Activated T-cell treated with anti-CD3 and anti-CD28 coated beads for 4 hours (primary cell): ENCODE data around the gene ANKRD60.

ENCODE experiments used
- DNase-seq: peaks from one replicate; pipeline ENCODE4 v3.0.0-alpha.2; 2020

Gene ANKRD60

GRCh38 chr20:58244517-58245030 is 16.1 kb upstream of the ANKRD60 start:
- DNase-seq = no peak

- no peak for DNase-seq
Measured at GRCh38 chr20:58243653-58244410, 15.4 kb upstream of the ANKRD60 start.

DNA sequence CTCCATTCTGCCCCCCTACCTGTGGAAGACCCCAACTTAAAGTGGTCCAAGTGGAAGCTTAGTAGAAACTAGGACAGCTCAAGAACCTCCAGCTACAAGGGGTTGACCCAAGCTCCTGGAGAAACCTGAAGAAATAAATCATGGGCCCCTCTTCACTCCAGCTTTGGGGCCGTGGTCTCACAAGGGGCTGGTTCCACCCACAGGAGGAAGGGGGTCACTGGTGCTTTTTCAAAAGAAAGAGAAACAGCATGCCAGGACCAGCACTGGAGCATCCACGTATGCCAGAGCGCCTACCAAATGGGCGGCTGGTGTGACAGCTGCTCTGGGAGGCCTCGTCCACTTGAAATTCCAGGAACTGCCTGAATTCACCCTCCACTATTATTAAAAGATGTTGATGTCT is 14.4 kb upstream of the ANKRD60 start:
- DNase-seq = no peak

DNA sequence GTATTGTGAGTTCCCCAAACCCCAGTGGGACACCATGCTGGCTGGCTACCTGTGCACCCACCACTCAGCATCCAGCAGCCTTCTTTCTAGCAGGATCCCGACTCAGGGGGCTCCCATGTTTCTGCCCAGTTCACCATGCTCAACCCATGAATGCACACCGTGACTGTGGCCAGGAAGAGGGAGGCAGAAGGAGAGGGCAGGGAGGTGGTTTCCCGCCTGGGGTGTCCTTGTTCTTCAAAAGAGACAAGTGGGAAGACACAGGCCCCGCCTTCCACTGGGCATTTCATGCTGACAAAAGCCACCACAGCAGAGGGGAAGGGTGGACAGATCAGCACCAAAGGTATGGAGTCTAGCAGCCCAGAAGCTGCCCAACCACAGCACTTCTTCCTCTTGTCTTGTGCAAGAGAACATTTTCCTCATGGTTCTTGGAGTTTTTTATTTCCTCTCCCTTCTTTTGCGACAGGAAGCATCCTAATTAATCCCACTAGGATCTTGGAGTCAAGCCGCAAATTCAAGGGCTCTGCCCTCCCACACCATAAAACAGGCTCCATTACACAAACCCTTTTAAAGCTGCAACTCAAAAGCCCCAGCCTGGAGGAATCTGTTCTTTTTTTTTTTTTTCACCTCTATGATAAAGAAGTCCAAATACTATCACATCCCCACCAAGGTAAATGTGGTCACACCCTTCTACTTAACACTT is 13.5 kb upstream of the ANKRD60 start:
- no peak for DNase-seq

DNA sequence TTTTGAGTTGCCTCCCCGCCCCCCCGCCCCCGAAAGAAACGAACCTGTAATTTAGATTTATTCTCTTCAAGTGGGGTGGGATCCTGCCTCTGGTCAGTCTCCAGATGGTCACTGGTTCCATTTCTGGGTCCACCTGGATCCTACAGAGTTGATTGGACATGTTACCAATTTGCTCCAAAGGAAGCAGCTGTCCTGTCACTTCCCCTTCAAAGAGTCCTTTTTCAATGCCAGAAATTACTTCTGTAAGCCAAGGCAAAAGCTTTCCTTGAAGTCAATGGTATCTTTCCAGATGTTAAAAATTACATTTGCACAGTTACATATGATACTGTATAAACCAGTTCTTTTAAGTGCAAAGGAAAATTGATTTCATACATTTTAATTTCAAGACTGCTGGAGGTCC is 12.0 kb upstream of the ANKRD60 start:
- no peak for DNase-seq

DNA sequence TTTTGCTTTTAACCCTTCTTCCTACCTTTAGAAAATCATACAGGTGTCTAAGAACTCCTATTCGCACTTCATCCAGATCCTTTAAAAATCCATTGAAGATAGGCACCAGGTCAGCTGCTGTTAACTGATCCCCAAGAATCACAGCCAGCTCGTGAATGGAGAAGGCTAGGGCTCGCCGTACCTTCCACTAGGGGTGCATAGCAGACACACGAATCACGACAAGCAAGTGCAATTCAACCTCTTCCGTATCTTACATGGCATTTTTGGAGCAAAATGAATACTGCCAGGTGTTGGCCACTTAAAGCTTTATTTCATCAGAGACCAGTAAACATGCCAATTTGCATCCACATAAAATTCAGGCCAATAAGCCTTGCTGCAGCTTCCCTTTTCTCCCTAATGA is 10.8 kb upstream of the ANKRD60 start:
- no peak for DNase-seq

GRCh38 chr20:58238490-58238889 is 10.0 kb upstream of the ANKRD60 start:
- no peak for DNase-seq

DNA sequence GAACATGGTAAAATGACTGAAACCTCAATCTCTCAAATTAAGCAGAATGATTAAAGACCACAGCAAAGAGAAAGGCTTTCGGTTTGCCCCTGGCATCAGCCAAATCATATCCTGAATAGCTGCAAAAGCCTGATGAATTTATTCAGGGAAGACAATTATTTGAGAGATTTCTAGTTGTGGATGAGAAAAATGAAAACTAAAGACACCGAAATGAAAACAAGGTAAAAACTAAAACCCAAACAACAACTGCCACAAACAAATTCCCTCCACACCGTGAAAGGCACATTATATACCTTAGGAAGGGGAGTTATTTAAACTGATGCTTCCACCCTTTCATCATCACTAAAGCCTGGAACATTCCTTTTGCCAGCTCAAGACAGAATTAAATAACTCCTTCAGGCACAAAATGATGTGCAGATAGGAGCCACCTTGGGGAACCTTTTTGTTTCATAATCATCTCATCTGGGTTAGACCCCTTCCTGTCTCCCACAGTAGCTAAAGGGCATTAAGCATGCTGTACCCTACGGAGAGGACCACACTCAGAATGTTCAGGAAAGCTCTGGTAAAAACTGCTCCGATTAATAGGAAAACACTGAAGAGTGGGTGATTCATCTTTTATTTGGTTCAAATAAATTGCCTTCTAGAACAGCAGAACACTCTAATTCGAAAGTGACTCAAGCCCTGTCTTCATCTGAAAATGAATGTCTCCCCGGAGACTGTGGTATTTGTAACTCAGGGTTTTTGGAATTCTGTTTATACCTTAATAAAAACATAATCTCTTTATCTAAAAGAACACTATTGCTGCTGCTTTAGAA is 9.1 kb upstream of the ANKRD60 start:
- DNase-seq = no peak

DNA sequence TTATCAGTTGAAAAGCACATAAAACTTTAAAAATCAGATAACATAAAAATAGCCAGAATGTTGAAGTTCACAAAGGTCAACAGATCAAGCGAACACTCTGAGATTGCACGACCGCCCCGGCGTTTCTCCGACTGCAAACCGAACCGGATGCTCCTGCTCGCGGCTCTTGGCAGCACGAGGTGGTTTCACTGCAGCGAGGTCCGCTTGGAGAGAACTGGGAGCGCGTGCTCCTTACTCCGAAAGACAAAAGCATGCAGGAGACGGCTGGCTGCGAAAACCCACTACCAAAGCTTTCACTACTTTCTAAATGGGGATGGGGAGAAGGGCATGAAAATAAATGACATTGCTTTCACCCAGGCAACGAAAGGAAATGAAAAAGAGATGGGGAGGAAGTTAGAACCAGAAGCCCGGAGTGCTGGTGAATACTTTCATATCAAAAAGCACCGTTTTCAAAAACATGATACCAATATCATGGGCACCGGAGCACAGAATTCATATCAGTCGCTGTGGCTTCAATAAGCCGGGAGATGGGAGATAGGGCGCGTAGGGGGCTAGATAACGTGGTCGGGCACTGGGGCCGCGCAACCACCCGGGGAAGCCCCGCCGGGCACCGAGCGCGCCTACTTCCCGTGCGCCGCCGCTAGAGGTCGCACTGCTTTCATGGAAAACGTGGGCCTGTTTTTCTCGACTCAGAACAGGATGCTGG is 8.3 kb upstream of the ANKRD60 start:
- peak; percentile 87 for DNase-seq

DNA sequence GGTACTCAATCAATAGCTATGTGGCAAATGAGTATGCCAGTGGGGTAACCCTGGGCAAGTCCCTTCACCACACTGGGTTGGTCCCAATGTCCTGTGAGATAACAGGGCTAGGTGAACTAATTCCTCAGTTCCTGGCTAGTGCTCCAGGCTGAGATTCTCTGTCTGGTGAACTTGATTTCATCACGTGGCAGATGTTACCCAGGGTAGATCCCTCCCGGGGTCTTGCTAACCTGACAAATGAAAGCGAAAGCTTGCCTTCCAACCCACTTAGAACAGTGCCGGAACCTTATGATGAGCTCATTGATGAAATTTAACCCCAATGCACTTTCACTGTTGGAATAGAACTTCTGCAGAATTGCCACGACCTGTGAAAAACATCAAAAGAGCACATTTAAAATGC is 6.6 kb upstream of the ANKRD60 start:
- no peak for DNase-seq

GRCh38 chr20:58233881-58234528 is 5.6 kb upstream of the ANKRD60 start:
- DNase-seq = peak; percentile 28

DNA sequence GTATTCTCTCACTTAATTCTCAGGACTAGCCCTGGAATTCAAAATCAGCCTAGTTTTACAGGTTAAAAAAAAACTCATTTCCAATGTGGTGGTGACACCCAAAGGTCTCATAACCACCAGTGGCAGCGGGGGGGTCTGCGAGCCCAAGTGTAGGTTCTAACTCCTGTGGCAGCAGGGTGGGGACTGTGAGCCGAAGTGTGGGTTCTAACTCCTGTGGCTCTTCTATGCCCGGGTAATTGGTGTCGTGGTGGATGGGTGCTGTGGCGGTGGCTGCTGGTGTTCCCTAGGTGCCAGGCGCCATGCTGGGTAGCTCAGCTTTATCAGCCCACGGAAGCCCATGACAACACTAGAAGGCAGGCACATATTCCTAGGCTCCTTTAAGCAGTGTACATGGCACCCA is 4.9 kb upstream of the ANKRD60 start:
- DNase-seq = no peak

DNA sequence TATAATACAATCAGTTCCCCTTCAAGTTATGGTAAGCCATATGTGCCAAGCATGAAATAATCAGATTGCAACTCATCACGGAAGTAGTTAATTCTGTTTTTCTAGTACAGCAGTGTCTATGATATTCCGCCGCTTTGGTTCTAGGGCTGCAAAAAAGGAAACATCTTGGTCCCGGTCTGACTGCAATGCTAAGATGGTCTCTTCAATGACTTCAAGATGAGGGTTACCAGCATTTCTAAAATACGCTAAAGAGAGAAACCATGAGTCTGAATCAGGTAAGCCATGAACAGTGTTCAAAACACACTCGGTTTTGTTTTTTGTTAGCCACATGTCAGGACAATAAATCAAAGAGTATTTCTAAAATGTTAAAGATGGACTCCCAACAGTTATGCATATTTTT is 3.2 kb upstream of the ANKRD60 start:
- no peak for DNase-seq

DNA sequence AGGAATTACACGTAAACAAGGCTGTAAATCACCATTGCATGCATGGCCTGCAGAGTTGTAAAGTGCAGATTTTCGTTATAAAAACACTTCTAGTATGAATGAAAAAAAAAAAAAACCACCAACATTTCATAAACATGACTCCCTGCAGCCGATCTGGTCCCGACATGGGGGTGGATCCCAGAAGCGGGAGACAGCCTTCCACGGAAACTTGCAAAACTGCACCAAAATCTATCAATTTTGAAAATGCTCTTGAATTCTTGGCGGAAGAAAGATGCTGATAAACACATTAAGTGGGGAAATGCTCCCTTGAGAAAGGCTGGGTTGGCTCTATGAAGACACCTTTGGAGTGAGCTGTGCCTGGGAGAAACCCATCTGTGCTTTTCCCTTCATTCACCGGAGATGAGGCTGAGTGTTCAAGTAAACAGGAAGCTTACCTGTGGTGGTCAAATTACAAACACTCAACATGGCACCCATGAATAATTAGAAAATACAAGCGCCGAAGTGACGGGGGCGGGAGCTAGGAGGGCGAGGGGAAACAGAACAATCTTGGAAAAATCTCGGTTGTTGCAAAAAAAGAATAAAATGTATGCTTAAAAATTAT is 845 bp upstream of the ANKRD60 start:
- DNase-seq = no peak

- DNase-seq = no peak
Measured at GRCh38 chr20:58228103-58228483, 360 bp downstream of the ANKRD60 start.

- DNase-seq = no peak
Measured at GRCh38 chr20:58227391-58228102, 906 bp downstream of the ANKRD60 start.

GRCh38 chr20:58225452-58226200 is 2.8 kb downstream of the ANKRD60 start:
- no peak for DNase-seq

GRCh38 chr20:58224974-58225373 is 3.5 kb downstream of the ANKRD60 start:
- no peak for DNase-seq

GRCh38 chr20:58224097-58224496 is 4.4 kb downstream of the ANKRD60 start:
- no peak for DNase-seq

DNA sequence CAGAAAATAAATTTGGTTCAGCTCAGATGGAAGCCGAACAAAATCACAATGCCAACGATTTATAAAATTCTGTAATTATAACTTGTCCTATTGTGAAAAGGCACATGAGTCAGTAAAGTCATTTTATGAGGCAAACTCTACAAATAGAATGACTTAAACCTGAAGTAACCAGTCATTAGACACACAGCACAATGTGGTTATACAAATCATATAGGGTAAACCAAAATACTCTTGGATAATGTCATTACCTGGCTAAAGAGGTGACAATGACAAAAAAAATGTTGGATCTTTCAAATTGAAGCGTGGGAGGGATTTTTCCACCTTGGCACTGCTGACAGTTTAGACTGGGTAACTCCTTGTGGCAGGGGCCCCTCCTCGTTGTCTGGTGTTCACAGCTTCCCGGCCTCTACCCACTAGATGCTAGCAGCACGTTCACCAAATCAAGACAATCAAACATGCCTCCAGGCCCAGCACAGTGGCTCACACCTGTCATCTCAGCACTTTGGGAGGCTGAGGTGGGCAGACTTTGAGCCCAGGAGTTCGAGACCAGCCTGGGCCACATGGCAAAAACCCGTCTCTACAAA is 5.0 kb downstream of the ANKRD60 start:
- no peak for DNase-seq
